Measurements from ENCODE around the gene MDN1.

DNA sequence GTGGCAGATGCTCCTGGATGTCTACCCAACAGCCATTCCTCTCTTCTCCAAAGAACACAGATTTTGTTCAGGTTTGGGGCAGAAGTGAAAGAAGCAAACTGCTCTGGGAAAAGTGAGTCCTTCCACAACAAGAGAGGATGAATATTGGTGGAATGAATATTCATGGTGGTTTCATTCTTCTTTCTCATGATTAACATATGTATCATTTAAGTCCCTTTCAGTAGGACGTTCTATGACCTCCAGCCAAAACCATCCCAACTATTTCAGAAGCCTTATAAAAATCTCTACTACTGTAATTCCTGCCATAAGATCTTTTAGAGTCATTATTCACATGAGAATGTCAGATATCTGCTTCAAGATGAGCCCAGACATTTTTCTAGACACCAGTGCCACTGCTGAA lies 44.4 kb downstream of the MDN1 start:
- TF ChIP-seq CTCF (IDR thresholded peaks at IDR 0.05; ENCODE audit: low read length) (no peak), EZH2phosphoT487 (IDR thresholded peaks at IDR 0.05; ENCODE audit: low read length) (no peak)
